Motor neuron (in vitro differentiated cells): ENCODE results near the gene RAB19. TPM values are rescaled to one million over a fixed set of nuclear protein-coding genes. Genes with fewer than 3 reads are reported as not detected.
"Not testable (repeated sequence)": the region's sequence is repeated elsewhere in the genome, so short reads cannot be mapped to it uniquely, and the experiment has no call there.

Source experiments
- ATAC-seq, 8 experiments: fragments of 200-7000 bp; cut with Tn5 transposase; replicated peaks in 6 of 8; 2 replicates each; pipeline ENCODE4 v1.8.0; 2021; ENCODE audit warnings: mild to moderate bottlenecking in 8 of 8, moderate library complexity in 8 of 8
- H3K27ac ChIP-seq, 2 donors: fragments of 250-450 bp; sonication (Bioruptor Pico); 2 replicates each; pipeline ENCODE4 v1.9.0; 2021; ENCODE audit warnings: antibody characterized with exemption in 2 of 2, mild to moderate bottlenecking in 2 of 2, moderate library complexity in 1 of 2
- H3K4me1 ChIP-seq, 2 donors: fragments of 250-450 bp; sonication (Bioruptor Pico); replicated peaks in 1 of 2; 2 replicates each; pipeline ENCODE4 v1.6.1; 2021; ENCODE audit warnings: antibody characterized with exemption in 2 of 2, mild to moderate bottlenecking in 2 of 2, moderate library complexity in 1 of 2
- H3K4me3 ChIP-seq, 5 donors: fragments of 250-450 bp; sonication (Bioruptor Pico); 2 replicates each; pipeline ENCODE4 v1.9.0; 2021; ENCODE audit warnings: antibody characterized with exemption in 5 of 5, mild to moderate bottlenecking in 5 of 5, moderate library complexity in 4 of 5
- WGBS, 10 experiments: fragments of 450-650 bp; shearing (Covaris generic); methylation state at CpG; one replicate each; pipeline ENCODE4 v1.0.0; 2022; 5-methylcytosine and 5-hydroxymethylcytosine counted together
- in situ Hi-C, 9 experiments: fragments of 400-800 bp; cut with MboI; loops; one replicate each; pipeline ENCODE4 v1.15.0; 2021; ENCODE audit warnings: low sequenced_read_pairs in 9 of 9, low pct_unique_long_range_greater_than_20kb in 2 of 9; ENCODE audit not compliant: unreplicated experiment in 9 of 9
- total RNA-seq, 8 experiments: library from RNA; unstranded; fragments of 300-600 nt; gene quantifications; 2 replicates each; pipeline versions ENCODE4 v1.2.3 to v1.2.4, GENCODE V29; 2022

RAB19 gene
- total RNA-seq, 8 experiments from 2014 or later = not detected

DNA sequence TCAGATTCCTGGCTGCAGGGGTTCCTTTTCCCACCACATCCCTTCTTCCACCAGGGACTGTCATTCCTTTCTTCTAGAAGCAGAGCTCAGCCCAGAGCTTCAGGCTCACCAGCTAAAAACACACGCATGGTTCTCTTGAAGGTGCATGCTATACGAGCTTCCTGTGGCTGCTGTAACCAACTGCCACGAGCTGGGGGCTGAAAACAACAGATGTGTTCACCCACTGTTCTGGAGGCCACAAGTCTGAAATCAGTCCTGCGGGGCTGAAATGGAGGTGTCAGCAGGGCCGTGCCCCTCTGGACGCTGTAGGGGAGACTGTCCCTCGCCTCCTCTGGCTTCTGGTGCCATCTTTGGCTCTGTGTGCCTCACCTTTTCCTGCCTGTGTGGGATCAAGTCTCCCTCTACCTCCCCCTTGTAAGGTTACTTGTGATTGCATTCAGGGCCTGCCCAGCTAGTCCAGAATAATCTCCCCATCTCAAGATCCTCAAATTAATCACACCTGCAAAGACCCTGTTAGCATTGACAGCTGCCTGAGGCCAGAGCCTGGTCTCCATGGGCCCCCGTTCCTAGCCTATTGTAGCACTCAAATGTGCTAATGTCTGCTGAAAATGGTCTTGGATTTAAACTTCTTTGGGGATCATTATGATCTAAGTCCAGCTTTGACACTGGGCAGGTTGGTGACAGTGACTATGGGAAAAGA, 13.7 kb downstream of the RAB19 start:
- Histone ChIP-seq H3K4me3 (no peak overlapping the region), H3K27ac (no peak overlapping the region), H3K4me1 (no peaks in the 10 kb centered on the region)
- no peak for ATAC-seq
- in situ Hi-C loops = no loop called here
- 50 to 100% (median 67%) methylated on average over 1 to 7 of the region's 8 CpGs; no CpG with 5 or more reads in 4 of the 10 experiments for WGBS, 10 experiments

DNA sequence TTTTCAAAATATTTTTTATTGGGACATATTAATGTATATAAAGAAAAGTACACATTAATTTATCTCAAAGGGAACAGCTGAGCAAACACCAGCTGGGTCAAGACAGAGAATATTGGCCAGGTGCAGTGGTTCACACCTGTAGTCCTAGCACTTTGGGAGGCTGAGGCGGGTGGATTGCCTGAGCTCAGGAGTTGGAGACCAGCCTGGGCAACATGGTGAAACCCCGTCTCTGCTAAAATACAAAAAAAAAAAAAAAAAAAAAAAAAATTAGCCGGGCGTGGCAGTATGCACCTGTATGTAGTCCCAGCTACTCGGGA, 14.3 kb downstream of the RAB19 start:
- H3K27ac ChIP-seq, ATAC-seq, H3K4me1 ChIP-seq, H3K4me3 ChIP-seq, in situ Hi-C loops: not testable (repeated sequence)
- 48 to 100% (median 67%) methylated on average over 1 to 5 of the region's 5 CpGs; no CpG with 5 or more reads in 4 of the 10 experiments for WGBS, 10 experiments

DNA sequence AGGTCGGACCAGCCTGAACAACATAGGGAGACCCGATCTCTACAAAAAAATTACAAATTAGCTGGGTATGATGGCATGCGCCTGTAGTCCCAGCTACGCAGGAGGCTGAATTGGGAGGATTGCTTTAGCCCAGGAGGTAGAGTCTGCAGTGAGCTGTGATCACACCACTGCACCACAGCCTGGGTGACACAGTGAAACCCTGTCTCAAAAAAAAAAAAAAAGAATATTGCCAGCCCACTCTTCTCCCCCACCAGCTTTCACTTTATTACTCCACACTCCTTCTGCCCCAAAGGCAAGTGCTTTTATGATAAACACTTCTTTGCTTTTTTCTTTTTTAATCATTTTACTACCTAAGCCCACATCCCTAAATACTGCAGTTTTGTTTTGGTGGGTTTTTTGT, 14.8 kb downstream of the RAB19 start:
- ATAC-seq = no peak
- no peak overlapping the region for H3K27ac ChIP-seq
- in situ Hi-C loops = no loop called here
- no peak overlapping the region for H3K4me3 ChIP-seq
- H3K4me1 ChIP-seq = no peaks in the 10 kb centered on the region
- 0 to 100% (median 100%) methylated on average over 1 to 2 of the region's 4 CpGs; no CpG with 5 or more reads in 3 of the 10 experiments for WGBS, 10 experiments

DNA sequence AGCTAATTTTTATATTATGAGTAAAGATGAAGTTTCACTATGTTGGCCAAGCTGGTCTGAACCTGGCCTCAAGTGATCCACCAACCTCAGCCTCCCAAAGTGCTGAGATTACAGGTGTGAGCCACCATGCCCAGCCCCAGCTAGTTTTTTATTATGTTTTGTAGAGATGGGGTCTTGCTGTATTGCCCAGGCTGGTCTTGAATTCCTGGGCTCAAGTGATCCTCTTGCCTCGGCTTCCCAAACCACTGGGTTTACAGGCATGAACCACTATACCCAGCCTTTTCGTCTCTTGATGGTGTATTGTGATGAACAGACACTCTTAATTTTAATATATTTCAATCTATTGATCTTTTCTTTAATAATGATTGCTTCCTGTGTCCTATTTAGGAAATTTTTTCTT, 17.7 kb downstream of the RAB19 start:
- Histone ChIP-seq H3K27ac (no peak overlapping the region), H3K4me1 (no peaks in the 10 kb centered on the region), H3K4me3 (no peak overlapping the region)
- 20 to 92% (median 71%) methylated on average over 1 to 2 of the region's 2 CpGs; no CpG with 5 or more reads in 2 of the 10 experiments for whole genome bisulfite sequencing, 10 experiments
- no peak for ATAC-seq
- in situ Hi-C loops = no loop called here

DNA sequence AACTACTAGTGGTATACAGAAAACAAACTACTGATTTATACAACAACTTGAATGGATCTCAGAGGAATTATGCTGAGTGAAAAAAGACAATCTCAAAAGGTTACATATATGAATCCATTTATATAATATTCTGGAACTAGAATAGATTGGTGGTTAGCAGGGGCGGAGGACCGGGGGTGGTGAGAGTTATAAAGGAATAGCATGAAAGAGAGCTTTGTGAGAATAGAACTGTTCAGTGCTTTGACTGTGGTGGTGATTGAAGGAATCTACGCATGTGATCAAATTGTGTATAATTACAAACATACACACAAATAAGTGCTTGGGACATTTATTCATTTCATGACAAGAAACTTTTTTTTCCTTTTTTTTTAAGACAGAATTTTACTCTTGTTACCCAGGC, 19.6 kb downstream of the RAB19 start:
- in situ Hi-C loops = no loop called here
- WGBS, 10 experiments = 35 to 93% (median 72%) methylated on average over 1 to 3 of the region's 3 CpGs; no CpG with 5 or more reads in 3 of the 10 experiments

DNA sequence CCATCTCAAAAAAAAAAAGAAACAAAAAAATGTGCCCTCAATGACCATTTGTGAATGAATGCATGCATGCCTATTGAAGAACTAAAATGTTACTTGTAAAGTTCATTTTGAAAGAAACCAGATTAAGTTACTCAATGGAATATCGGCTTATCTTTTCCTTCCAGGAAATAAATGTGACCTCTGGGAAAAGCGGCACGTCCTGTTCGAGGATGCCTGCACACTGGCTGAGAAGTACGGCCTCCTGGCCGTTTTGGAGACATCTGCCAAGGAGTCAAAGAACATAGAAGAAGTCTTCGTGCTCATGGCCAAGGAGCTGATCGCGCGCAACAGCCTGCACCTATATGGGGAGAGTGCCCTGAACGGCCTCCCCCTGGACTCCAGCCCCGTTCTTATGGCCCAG, 21.9 kb downstream of the RAB19 start:
- H3K27ac ChIP-seq = no peak overlapping the region
- ATAC-seq = no peak
- no peak overlapping the region for H3K4me3 ChIP-seq
- 60 to 100% (median 76%) methylated on average over 1 to 6 of the region's 12 CpGs; no CpG with 5 or more reads in 2 of the 10 experiments for WGBS, 10 experiments
- H3K4me1 ChIP-seq = no peaks in the 10 kb centered on the region
- in situ Hi-C loops = no loop called here

More for the DNA sequence above, 19.6 kb downstream of the RAB19 start:
- Histone ChIP-seq H3K27ac (no peak overlapping the region), H3K4me3 (no peak overlapping the region), H3K4me1 (no peaks in the 10 kb centered on the region)
- no peak for ATAC-seq

DNA sequence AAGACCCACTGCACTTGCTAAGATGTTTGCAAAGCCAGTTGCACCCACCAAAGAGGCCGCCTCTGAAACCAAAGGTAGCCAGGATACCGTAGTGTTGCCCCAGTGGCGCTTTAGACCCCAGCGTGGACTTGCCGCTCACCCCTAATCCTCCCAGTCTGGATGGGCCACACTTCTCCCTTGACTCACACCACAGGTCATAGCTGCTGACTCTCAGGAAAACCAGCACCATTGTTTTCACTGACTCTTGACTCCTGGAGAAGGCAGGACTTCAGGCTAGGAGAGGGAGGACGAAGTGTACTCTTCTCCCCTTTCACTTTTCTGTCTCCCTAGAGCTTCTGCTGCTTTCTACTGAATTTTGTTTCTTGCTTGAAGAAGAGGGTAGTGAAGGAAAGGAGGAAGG, 22.3 kb downstream of the RAB19 start:
- Histone ChIP-seq H3K4me3 (no peak overlapping the region), H3K27ac (no peak overlapping the region), H3K4me1 (no peaks in the 10 kb centered on the region)
- in situ Hi-C loops = no loop called here
- 30 to 93% (median 42%) methylated on average over 1 to 3 of the region's 6 CpGs; no CpG with 5 or more reads in 6 of the 10 experiments for WGBS, 10 experiments
- no peak for ATAC-seq

DNA sequence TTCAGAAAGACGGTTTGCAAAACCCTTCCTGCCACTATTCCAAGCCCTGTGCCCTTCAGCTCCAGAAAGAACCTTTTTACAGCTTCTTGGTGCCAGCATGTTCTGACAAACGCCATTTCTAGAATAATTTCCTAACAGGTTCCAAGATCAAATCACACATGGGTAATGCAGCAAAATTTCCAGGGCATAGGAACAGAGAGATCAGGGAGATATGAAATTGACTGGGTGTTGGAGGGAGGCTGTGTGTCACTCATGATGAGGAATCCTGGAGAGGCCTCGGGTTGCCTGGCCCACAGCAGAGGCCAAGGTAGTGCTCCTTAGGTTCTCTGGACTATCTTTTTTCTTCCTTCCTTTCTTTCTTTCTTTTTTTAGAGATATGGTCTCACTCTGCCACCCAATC, 29.5 kb downstream of the RAB19 start:
- no peak overlapping the region for H3K27ac ChIP-seq
- ATAC-seq = no peak
- H3K4me3 ChIP-seq = no peak overlapping the region
- 43 to 86% (median 76%) methylated on average over 1 to 2 of the region's 3 CpGs; no CpG with 5 or more reads in 4 of the 10 experiments for WGBS, 10 experiments
- in situ Hi-C loops = no loop called here
- no peaks in the 10 kb centered on the region for H3K4me1 ChIP-seq

DNA sequence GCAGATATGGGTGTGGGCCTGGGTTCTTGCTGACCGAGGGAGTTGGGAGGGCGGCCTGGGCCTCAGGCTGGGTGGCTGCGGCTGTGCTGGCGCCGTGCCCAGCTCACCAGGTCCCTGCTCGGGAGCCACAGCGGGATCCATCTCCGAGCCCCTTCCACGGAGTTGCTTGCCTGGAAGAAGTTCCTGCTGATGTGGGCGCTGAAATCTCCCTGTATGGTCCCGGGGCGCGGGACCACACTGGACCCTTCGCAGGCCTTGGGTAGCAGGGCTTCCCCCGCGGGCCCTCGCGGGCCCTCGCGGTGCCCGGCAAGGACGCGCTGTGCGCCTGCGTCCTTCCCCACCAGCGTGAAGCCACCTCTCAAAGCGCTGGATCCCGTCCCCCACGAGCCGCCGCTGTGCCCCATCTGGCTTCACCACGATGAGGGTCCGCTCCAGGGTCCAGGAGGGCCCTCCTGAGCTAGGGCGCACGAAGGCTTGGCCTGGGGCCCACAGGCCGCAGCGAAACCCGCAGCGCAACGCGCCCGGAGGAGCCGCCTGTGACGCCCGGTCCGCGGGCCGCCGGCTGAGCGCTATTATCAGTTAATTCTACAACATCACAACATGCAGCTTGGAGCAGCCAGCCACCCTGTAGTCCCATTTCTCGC, 31.5 kb downstream of the RAB19 start:
- ATAC-seq = peak in 1 of 8 experiments; percentile 74
- Histone ChIP-seq H3K4me1 (no peaks in the 10 kb centered on the region), H3K4me3 (no peak overlapping the region), H3K27ac (no peak overlapping the region)
- in situ Hi-C loops = no loop called here
- WGBS, 10 experiments = 98 to 100% (median 99%) methylated on average over 1 to 22 of the region's 51 CpGs; no CpG with 5 or more reads in 6 of the 10 experiments

DNA sequence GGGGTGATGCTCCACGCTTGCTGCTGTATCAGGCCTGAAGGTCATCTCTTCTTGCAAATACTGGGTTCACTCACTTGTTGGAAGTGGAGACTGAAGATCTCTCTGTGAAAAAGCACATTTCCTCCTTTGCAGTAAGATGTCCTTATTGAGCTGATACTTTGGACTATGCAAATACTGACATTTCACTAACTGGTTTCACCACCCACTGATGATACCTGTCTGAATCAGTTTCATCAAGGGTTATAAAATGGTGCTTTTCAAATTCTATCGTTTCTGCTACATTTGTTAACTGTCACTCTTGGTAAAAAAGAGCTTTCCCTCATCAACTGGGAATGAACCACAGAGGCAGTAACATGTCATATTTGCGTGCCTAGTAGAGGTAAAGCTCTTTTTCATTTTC, 35.5 kb downstream of the RAB19 start:
- WGBS, 10 experiments = 29 to 100% (median 70%) methylated on average over 1 to 3 of the region's 3 CpGs; no CpG with 5 or more reads in 1 of the 10 experiments
- no peak overlapping the region for H3K4me3 ChIP-seq
- in situ Hi-C loops = no loop called here
- H3K27ac ChIP-seq = no peak overlapping the region
- H3K4me1 ChIP-seq = no peaks in the 10 kb centered on the region
- ATAC-seq = no peak

DNA sequence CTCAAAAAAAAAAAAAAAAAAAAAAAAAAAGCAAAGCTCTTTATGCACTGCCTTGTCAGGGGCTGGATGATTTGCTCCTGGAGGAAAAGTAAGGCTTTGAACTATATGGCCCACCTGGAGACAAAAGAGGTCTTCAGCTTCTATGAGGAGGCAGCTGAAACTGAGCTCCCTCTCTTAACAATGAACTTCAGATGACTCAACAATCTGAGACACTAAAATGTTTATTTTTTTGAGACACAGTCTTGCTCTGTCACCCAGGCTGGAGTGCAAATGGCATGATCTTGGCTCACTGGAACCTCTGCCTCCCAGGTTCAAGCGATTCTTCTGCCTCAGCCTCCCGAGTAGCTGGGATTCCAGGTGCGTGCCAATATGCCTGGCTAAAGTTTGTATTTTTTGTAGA, 36.7 kb downstream of the RAB19 start:
- WGBS, 10 experiments = 85 to 100% (median 90%) methylated on average over 1 to 3 of the region's 3 CpGs; no CpG with 5 or more reads in 3 of the 10 experiments
- ATAC-seq = no peak
- Histone ChIP-seq H3K4me3 (no peak overlapping the region), H3K4me1 (no peaks in the 10 kb centered on the region), H3K27ac (no peak overlapping the region)
- in situ Hi-C loops = no loop called here

DNA sequence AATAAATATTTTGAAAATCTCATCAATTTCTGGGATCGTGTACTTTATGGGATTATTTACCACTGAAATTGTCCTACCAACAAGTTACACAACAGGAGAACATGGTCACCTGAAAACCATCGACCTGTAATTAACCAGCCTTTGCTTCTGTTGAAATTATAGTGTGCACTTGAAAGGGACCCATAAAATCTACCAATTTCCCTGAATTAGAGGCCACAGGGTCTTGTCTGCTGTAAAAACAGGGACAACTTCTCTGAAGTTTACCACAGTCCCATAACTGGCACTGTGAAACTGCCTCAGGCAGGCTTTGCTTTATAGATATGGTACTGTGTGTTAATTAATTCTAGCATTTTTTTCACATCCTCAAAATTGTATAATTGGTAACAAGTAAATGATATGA, 37.7 kb downstream of the RAB19 start:
- in situ Hi-C loops = no loop called here
- Histone ChIP-seq H3K4me3 (no peak overlapping the region), H3K27ac (no peak overlapping the region), H3K4me1 (no peaks in the 10 kb centered on the region)
- ATAC-seq = no peak
- 17 to 100% (median 78%) methylated on average over 1 to 2 of the region's 2 CpGs; no CpG with 5 or more reads in 4 of the 10 experiments for WGBS, 10 experiments

DNA sequence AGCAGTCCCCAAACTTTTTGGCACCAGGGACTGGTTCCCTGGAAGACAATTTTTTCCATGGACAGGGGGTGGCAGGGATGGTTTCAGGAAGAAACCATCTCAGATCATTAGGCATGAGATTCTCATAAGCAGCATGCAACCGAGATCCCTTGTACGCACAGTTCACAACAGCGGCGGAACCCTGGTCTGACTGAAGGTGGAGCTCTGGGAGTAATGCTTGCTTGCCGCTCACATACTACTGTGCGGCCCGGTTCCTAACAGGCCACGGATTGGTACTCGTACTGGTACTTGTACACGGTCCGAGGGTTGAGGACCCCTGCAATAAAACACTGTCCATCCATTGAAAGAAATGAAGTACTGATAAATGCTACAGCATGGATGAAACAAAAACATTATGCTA, 42.6 kb downstream of the RAB19 start:
- Histone ChIP-seq H3K4me3 (no peak overlapping the region), H3K27ac (no peak overlapping the region), H3K4me1 (no peaks in the 10 kb centered on the region)
- in situ Hi-C loops = no loop called here
- WGBS, 10 experiments = 80 to 100% (median 93%) methylated on average over 1 to 11 of the region's 11 CpGs; no CpG with 5 or more reads in 4 of the 10 experiments
- no peak for ATAC-seq

DNA sequence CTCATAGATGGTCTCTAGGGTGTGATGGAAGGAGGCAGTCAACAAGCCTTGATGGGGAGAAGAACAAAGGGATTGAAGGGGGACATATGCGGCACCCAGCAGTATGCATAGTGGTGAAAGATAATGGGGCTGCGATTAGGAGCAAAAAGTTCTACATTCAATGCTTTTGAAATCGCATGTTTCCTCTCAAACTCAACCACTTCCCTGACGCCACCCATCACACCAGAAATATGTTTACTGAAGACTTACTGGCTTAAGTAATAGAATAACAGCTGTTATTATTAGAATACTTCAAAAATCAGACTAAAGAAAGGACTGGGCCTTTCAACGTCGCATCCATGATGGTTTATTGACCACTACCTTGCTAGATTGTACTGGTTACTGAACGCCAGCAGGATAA, 44.0 kb downstream of the RAB19 start:
- in situ Hi-C loops = no loop called here

More for the DNA sequence above, 44.0 kb downstream of the RAB19 start:
- Histone ChIP-seq H3K27ac (no peak overlapping the region), H3K4me1 (no peaks in the 10 kb centered on the region), H3K4me3 (no peak overlapping the region)
- no peak for ATAC-seq
- 57 to 100% (median 83%) methylated on average over 1 to 7 of the region's 7 CpGs for WGBS, 10 experiments
